IMR-90 (cell line): ENCODE results near the gene KRT76. TPM values are rescaled to one million over a fixed set of nuclear protein-coding genes. Genes with fewer than 3 reads are reported as not detected.
"Not testable (repeated sequence)": the region's sequence is repeated elsewhere in the genome, so short reads cannot be mapped to it uniquely, and the experiment has no call there.

Experiments used
- ATAC-seq: fragments of 200-7000 bp; cut with Tn5 transposase; 2 replicates; pipeline ENCODE4 v1.9.1; 2020; ENCODE audit warnings: low read depth, mild to moderate bottlenecking, moderate library complexity
- BruUV-seq: library from RNA; stranded (reverse); fragments of 400-500 nt; replicated peaks from 2 replicates; lab custom pipeline; 2021; lab: Mats Ljungman, UMichigan
- CTCF ChIA-PET: fragments of 300-600 bp; formaldehyde crosslinking; extraction: SDS; loops from one replicate; lab custom pipeline; 2021; ENCODE audit warnings: antibody characterized with exemption; lab: Yijun Ruan, JAX
- POLR2A ChIA-PET: fragments of 300-600 bp; sonication (Branson Sonifier 250); formaldehyde crosslinking; loops from one replicate; lab custom pipeline; 2022; ENCODE audit warnings: antibody characterized with exemption; ENCODE audit not compliant: unreplicated experiment; lab: Charles Lee
- DNase-seq: peaks from one replicate; pipeline ENCODE4 v3.0.0; 2013
- H2AFZ ChIP-seq: replicated peaks from 2 replicates; pipeline ENCODE3; 2013; ENCODE audit warnings: low read length, mild to moderate bottlenecking; ENCODE audit not compliant: poor library complexity
- H2AK5ac ChIP-seq: 2 replicates; pipeline ENCODE4 v1.6.1; 2013; ENCODE audit warnings: low read depth, low read length, inconsistent platforms
- H2AK9ac ChIP-seq: replicated peaks from 2 replicates; pipeline ENCODE3; 2013; ENCODE audit warnings: mild to moderate bottlenecking, low read depth, low read length, moderate library complexity; ENCODE audit not compliant: poor library complexity
- H2BK120ac ChIP-seq: 2 replicates; pipeline ENCODE4 v1.6.1; 2013; ENCODE audit warnings: low read depth, low read length, inconsistent platforms
- H2BK15ac ChIP-seq: 3 replicates; pipeline ENCODE4 v1.6.1; 2013; ENCODE audit warnings: low read depth, low read length, inconsistent platforms
- H2BK20ac ChIP-seq: 2 replicates; pipeline ENCODE4 v1.6.1; 2013; ENCODE audit warnings: low read depth, mild to moderate bottlenecking, inconsistent platforms, low read length, moderate library complexity
- H2BK5ac ChIP-seq: 2 replicates; pipeline ENCODE4 v1.6.1; 2013; ENCODE audit warnings: mild to moderate bottlenecking, low read depth, low read length, inconsistent platforms; ENCODE audit not compliant: poor library complexity, severe bottlenecking
- H3K14ac ChIP-seq: replicated peaks from 2 replicates; pipeline ENCODE4 v1.6.1; 2013; ENCODE audit warnings: low read depth, low read length, inconsistent platforms
- H3K18ac ChIP-seq: 2 replicates; pipeline ENCODE4 v1.6.1; 2013; ENCODE audit warnings: low read depth, low read length, control low read depth
- H3K23ac ChIP-seq: 2 replicates; pipeline ENCODE4 v1.6.1; 2013; ENCODE audit warnings: low read depth, low read length, inconsistent platforms
- H3K27ac ChIP-seq: 2 replicates; pipeline ENCODE4 v1.5.1; 2013; ENCODE audit warnings: mild to moderate bottlenecking, control low read depth, low read length; ENCODE audit not compliant: insufficient read depth
- H3K27me3 ChIP-seq: 2 replicates; pipeline ENCODE4 v1.6.1; 2013; ENCODE audit warnings: low read length; ENCODE audit not compliant: control insufficient read depth, insufficient read depth
- H3K36me3 ChIP-seq: 2 replicates; pipeline ENCODE4 v1.6.1; 2013; ENCODE audit warnings: low read length, mixed read lengths; ENCODE audit not compliant: control insufficient read depth, insufficient read depth
- H3K4ac ChIP-seq: 2 replicates; pipeline ENCODE4 v1.6.1; 2013; ENCODE audit warnings: low read depth, low read length, inconsistent platforms
- H3K4me1 ChIP-seq: 2 replicates; pipeline ENCODE4 v1.6.1; 2013; ENCODE audit warnings: low read length, mixed read lengths; ENCODE audit not compliant: control insufficient read depth, insufficient read depth
- H3K4me2 ChIP-seq: 2 replicates; pipeline ENCODE4 v1.6.1; 2013; ENCODE audit warnings: low read depth, mild to moderate bottlenecking, control low read depth, low read length, moderate library complexity
- H3K4me3 ChIP-seq: 2 replicates; pipeline ENCODE4 v1.5.1; 2013; ENCODE audit warnings: low read depth, mild to moderate bottlenecking, control low read depth, low read length, moderate library complexity; ENCODE audit not compliant: insufficient read depth
- H3K56ac ChIP-seq: 2 replicates; pipeline ENCODE4 v1.6.1; 2013; ENCODE audit warnings: low read length, inconsistent platforms; ENCODE audit not compliant: insufficient read depth; ENCODE audit errors: extremely low read depth
- H3K79me1 ChIP-seq, 2 experiments: 2 replicates each; pipeline ENCODE4 v1.6.1; 2013; ENCODE audit warnings: low read length in 2 of 2, inconsistent platforms in 1 of 2, low read depth in 1 of 2
- H3K9ac ChIP-seq: 2 replicates; pipeline ENCODE4 v1.6.1; 2013; ENCODE audit warnings: low read depth, low read length, control low read depth
- H3K9me1 ChIP-seq: 2 replicates; pipeline ENCODE4 v1.6.1; 2013; ENCODE audit warnings: low read length, inconsistent platforms; ENCODE audit not compliant: insufficient read depth
- H3K9me3 ChIP-seq: 2 replicates; pipeline ENCODE4 v1.6.1; 2013; ENCODE audit warnings: low read length; ENCODE audit not compliant: control insufficient read depth, insufficient read depth
- H4K20me1 ChIP-seq: 2 replicates; pipeline ENCODE4 v1.6.1; 2013; ENCODE audit warnings: low read length, inconsistent platforms; ENCODE audit not compliant: insufficient read depth
- H4K5ac ChIP-seq: 2 replicates; pipeline ENCODE4 v1.6.1; 2013; ENCODE audit warnings: mild to moderate bottlenecking, low read depth, low read length, control low read depth
- H4K8ac ChIP-seq, 2 experiments: 2 replicates each; pipeline ENCODE4 v1.6.1; 2013; ENCODE audit warnings: low read depth in 2 of 2, low read length in 2 of 2, control low read depth in 1 of 2, inconsistent platforms in 1 of 2
- H4K91ac ChIP-seq: 2 replicates; pipeline ENCODE4 v1.6.1; 2013; ENCODE audit warnings: low read depth, low read length, inconsistent platforms; ENCODE audit not compliant: insufficient read depth
- CEBPB ChIP-seq: IDR thresholded peaks from 2 replicates; pipeline ENCODE4 v1.6.1; 2012; ENCODE audit warnings: low read depth, low read length, improper control_type of control experiment
- CHD1 ChIP-seq: IDR thresholded peaks from 2 replicates; pipeline ENCODE4 v1.6.1; 2012; ENCODE audit warnings: low read depth, low read length, improper control_type of control experiment
- ELK1 ChIP-seq: fragments of 150-350 bp; IDR thresholded peaks from 2 replicates; pipeline ENCODE4 v1.6.1; 2016; ENCODE audit warnings: low read depth, mild to moderate bottlenecking, low read length, moderate library complexity, borderline replicate concordance
- FOS ChIP-seq: fragments of 150-350 bp; IDR thresholded peaks from 2 replicates; pipeline ENCODE4 v1.6.1; 2016; ENCODE audit warnings: low read depth, low read length
- MAFK ChIP-seq: IDR thresholded peaks from 2 replicates; pipeline ENCODE4 v1.6.1; 2012; ENCODE audit warnings: low read depth, low read length, improper control_type of control experiment
- MAZ ChIP-seq: IDR thresholded peaks from 2 replicates; pipeline ENCODE4 v1.6.1; 2012; ENCODE audit warnings: low read depth, mild to moderate bottlenecking, low read length, improper control_type of control experiment, moderate library complexity, borderline replicate concordance
- MXI1 ChIP-seq: IDR thresholded peaks from 2 replicates; pipeline ENCODE4 v1.6.1; 2012; ENCODE audit warnings: low read depth, mild to moderate bottlenecking, low read length, moderate library complexity, borderline replicate concordance
- NFE2L2 ChIP-seq: fragments of 150-350 bp; IDR thresholded peaks from 2 replicates; pipeline ENCODE4 v1.6.1; 2016; ENCODE audit warnings: low read depth, mild to moderate bottlenecking, low read length
- POLR2A ChIP-seq: IDR thresholded peaks from 2 replicates; pipeline ENCODE4 v1.6.1; 2012; ENCODE audit warnings: mild to moderate bottlenecking, low read depth, low read length
- RAD21 ChIP-seq: IDR thresholded peaks from 2 replicates; pipeline ENCODE4 v1.6.1; 2012; ENCODE audit warnings: low read length, improper control_type of control experiment
- WGBS, 2 experiments: methylation state at CpG; one replicate each; pipeline versions ENCODE4 v1.1.5 to v1.1.7; 2013; ENCODE audit warnings: missing lambda C conversion rate in 2 of 2; ENCODE audit not compliant: insufficient read length in 1 of 2; ENCODE audit errors: extremely low coverage in 2 of 2; 5-methylcytosine and 5-hydroxymethylcytosine counted together
- dilution Hi-C: fragments of 300-500 bp; cut with HindIII; formaldehyde crosslinking; loops from one replicate; pipeline ENCODE4 v1.14.3; 2018; ENCODE audit warnings: low sequenced_read_pairs; ENCODE audit not compliant: unreplicated experiment
- in situ Hi-C: fragments of 300-500 bp; cut with MboI; formaldehyde crosslinking; loops from 3 replicates; pipeline ENCODE4 v1.14.3; 2019; ENCODE audit warnings: low sequenced_read_pairs, inconsistent platforms, mixed read lengths
- intact Hi-C: fragments of 100-400 bp; cut with micrococcal nuclease; formaldehyde crosslinking; loops from 2 replicates; pipeline ENCODE4 v1.10.0; 2022
- polyA plus RNA-seq, 3 experiments: library from polyadenylated mRNA; depleted of rRNA; stranded (reverse); fragments of >200 nt; gene quantifications; 2 replicates each; pipeline ENCODE4 v1.2.3, GENCODE V29; 2012; ENCODE audit warnings: low replicate concordance in 1 of 3
- total RNA-seq: library from RNA; depleted of rRNA; stranded (reverse); fragments of >200 nt; gene quantifications from 2 replicates; pipeline ENCODE4 v1.2.3, GENCODE V29; 2012

KRT76 gene
- total and polyA plus RNA-seq, 2 of the 4 experiments (the other 2 are of a cell fraction) = not detected

DNA sequence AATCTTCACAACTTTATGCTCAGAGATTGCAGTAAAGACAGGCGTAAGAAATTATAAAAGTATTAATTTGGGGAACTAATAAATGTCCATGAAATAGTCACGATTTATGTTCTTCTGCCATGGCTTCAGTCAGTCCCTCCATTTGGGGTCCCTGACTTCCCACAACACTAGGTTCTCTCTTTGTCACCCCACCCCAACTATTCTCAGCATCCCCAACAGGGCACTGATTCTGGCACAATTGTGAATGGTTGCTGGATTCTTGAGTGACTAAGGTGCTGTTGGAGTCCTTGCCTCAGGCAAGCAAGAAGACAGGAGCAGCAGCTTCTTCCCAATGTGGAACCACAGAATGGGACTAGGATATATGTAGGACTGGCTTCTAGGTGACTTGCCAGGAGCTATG lies 15.3 kb downstream of the KRT76 start:
- no peak overlapping the region for H4K5ac ChIP-seq
- no peaks in the 10 kb centered on the region for H4K20me1 ChIP-seq
- in situ Hi-C loops (no loop called here), dilution Hi-C loops (no loop called here), intact Hi-C loops (no loop called here)
- TF ChIP-seq CEBPB = no peak
- no peak for TF ChIP-seq POLR2A
- TF ChIP-seq MXI1 = no peak
- TF ChIP-seq RAD21 = no peak
- no peak for TF ChIP-seq ELK1
- no peak for TF ChIP-seq FOS
- TF ChIP-seq MAZ = no peak
- TF ChIP-seq NFE2L2 = no peak
- TF ChIP-seq MAFK = no peak
- TF ChIP-seq CHD1 = no peak
- H3K4me3 ChIP-seq = no peak overlapping the region
- H2BK5ac ChIP-seq = no peak overlapping the region
- H3K36me3 ChIP-seq = no peaks in the 10 kb centered on the region
- no peak overlapping the region for H3K56ac ChIP-seq
- H2BK15ac ChIP-seq = no peak overlapping the region
- no TSS peak for BruUV-seq
- no peak overlapping the region for H4K91ac ChIP-seq
- POLR2A ChIA-PET = no interaction called here
- H3K4me2 ChIP-seq = no peak overlapping the region
- H3K9me1 ChIP-seq = no peaks in the 10 kb centered on the region
- H2BK120ac ChIP-seq = no peak overlapping the region
- no peak overlapping the region for H3K23ac ChIP-seq
- no peak overlapping the region for H3K4ac ChIP-seq
- H3K27ac ChIP-seq = no peak overlapping the region
- H3K18ac ChIP-seq = no peak overlapping the region
- CTCF ChIA-PET = no interaction called here
- H4K8ac ChIP-seq = no peak overlapping the region
- no peak overlapping the region for H3K9ac ChIP-seq
- H2AFZ ChIP-seq = no peak overlapping the region
- no CpG with 5 or more reads among the region's 2 CpGs for WGBS, 2 experiments
- no peak overlapping the region for H3K14ac ChIP-seq
- H2AK5ac ChIP-seq = no peak overlapping the region
- DNase-seq (no peak), ATAC-seq (no peak)
- peaks cover 5% of the 10 kb centered on the region; the same call in 1 of the 2 replicates for H3K9me3 ChIP-seq
- H3K79me1 ChIP-seq = no peaks in the 10 kb centered on the region
- H2BK20ac ChIP-seq = no peak overlapping the region
- H3K27me3 ChIP-seq = peaks cover 2% of the 10 kb centered on the region; the same call in 1 of the 2 replicates
- no peaks in the 10 kb centered on the region for H3K4me1 ChIP-seq
- H2AK9ac ChIP-seq = no peak overlapping the region

GRCh38 chr12:52761218-52761617 lies 15.9 kb downstream of the KRT76 start:
- H3K9me1 ChIP-seq, H2AK5ac ChIP-seq, H2AK9ac ChIP-seq, DNase-seq, intact Hi-C loops, H3K9ac ChIP-seq, H3K79me1 ChIP-seq, H3K14ac ChIP-seq, H4K5ac ChIP-seq, H3K56ac ChIP-seq, dilution Hi-C loops, H2AFZ ChIP-seq, BruUV-seq, ATAC-seq, H3K4me3 ChIP-seq, H4K91ac ChIP-seq, H2BK120ac ChIP-seq, H2BK15ac ChIP-seq, H3K9me3 ChIP-seq, CTCF ChIA-PET, H3K18ac ChIP-seq, H3K27ac ChIP-seq, H3K4me1 ChIP-seq, H3K36me3 ChIP-seq, POLR2A ChIA-PET, in situ Hi-C loops, H4K20me1 ChIP-seq, H3K4me2 ChIP-seq, H3K27me3 ChIP-seq, H4K8ac ChIP-seq, H3K4ac ChIP-seq, H3K23ac ChIP-seq, H2BK20ac ChIP-seq, H2BK5ac ChIP-seq: not testable (repeated sequence)
- 62% methylated on average over 3 of the region's 8 CpGs; no CpG with 5 or more reads in 1 of the 2 experiments for whole genome bisulfite sequencing, 2 experiments
